HG02970 (cell line): ENCODE measurements around the gene CD1C.
"Not testable (repeated sequence)": the region's sequence is repeated elsewhere in the genome, so short reads cannot be mapped to it uniquely, and the experiment has no call there.

Source experiments
- ATAC-seq: cut with Tn5 transposase; IDR thresholded peaks from one replicate; pipeline ENCODE4 v1.9.1; 2021; ENCODE audit warnings: mild to moderate bottlenecking, moderate library complexity, moderate number of reproducible peaks; ENCODE audit not compliant: unreplicated experiment, low FRiP score

Gene CD1C

DNA sequence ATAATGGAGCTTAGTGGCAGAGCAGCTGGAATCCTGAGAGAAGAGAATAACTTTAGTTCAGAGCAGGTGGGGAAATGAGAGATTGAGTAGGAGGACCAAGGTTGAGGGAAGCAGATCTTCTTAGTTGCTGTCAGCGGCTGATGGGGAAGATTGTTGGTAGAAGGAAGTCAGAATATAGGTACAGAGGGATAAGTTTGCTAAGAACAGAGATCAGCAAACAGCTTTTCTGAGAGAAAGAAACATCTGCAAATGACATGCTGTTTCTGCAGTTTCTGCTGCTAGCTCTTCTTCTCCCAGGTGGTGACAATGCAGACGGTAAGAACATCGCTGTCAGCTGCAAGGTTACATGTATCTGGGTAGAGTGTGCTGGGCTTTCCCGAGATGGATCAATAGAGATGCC is at the start of gene CD1C:
Gene CD1C, plus strand, starts transcription at position 113 of the 400 bp plus-strand sequence. Its CDS starts 142 bp downstream, at position 255.
- no peak for ATAC-seq

DNA sequence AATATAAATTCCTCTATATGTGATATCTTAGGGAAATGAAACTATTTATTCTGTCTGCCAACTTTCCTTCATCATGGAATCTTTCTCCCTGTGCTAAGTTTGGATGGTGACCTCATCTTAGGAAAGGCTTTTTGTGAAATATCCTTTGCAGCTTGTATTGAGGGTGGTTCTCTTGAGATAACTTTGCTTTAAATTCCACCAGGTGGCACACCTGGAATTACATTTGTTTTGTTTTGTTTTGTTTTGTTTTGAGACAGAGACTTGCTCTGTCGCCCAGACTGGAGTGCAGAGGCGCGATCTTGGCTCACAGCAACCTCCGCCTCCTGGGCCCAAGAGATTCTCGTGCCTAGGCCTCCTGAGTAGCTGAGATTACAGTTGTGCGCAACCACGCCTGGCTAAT is 43.1 kb upstream of the CD1C start:
- ATAC-seq, result no peak

DNA sequence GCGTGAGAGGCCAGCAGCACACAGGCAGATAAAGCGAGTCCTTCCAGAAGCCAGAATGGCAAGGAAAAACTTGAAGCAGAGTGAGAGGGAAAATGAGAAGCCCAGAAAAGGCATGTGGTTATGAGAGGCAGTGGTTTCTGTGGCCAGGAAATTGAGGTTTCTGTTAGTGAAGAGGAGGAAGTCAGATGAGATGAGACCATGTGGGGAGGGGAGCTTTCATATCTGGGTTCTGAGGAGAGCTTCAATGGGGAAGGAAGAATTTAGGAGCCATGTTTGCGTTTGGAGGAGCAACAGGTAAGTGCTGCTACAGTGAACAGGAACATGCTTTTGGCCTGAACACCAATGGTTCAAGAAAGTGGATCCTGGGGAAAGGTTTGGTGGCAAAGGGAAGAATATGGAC is 41.6 kb upstream of the CD1C start:
- ATAC-seq, result no peak

DNA sequence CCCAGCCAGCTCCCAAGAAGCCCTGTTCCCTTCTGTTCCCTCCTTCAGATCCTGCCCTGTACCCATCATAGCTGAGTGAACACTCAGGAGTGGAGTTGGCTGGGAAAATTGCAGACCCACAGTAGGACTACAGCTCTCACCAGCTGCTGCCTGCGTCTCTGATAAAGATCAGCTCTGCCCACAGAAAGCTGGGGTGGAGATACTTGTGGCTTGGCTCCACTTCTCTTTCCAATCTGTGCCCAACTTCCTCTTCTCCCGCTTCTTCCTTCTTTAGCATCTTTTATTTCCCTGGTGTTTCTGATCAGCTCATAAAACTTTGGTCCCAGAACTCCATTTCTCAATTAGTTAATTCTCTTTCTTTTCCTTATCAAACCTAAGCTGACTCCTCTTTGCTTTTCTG is 41.0 kb upstream of the CD1C start:
- no peak for ATAC-seq

DNA sequence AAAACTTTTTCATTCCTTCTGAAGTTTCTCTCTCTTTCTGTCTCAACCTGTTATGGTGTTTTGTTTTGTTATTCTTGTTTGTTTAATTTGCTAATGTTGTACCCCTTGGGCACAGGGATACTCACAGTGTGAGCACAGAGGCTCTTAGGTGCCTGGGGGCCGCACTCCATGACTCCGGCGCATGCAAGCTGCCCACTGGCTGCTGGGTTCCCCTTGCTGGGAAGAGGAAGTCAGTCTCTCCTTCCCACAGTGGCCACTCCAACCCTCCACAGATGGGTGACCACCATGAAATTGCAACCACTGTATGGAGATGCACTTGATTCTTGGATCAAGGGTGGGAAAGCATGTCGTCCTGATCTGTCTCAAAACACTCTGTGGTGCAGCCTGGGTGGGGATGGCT is 40.1 kb upstream of the CD1C start:
- ATAC-seq, result no peak

DNA sequence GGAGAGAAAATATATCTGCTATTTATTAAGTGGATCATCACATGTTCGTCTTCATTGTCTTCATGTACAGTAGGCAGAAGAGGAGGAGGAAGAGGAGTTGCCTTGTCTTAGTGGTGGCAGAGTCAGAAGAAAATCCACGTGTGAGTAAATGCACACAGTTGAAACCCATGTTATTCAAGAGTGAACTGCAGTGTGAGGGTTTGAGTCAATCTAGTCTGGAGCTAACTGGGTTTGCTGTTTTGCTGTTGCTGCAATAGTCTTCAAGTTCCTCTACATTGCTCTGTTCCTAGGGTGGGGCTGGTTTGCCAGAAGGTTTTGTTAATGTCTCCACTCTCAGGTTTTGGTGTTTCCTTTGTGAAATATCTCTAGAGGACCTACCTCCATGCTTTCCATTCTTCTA is 38.6 kb upstream of the CD1C start:
- no peak for ATAC-seq

DNA sequence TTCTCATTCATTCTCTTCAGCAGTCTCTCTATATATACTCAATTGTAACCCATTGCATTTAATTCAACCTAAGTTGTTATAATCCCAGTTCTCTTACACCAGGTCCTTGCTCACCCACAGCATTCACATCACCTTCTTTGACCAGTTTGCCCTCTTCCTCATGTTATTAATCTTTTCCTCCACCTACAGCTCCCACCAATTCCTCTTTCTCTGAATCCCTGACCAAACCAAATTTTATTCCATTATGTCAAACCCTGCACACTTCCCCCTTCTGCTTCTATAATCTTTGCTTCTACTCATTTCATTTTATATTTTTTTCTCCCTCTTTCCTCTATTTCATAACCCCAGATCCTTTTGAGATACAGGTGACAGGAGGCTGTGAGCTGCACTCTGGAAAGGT is 34.1 kb upstream of the CD1C start:
- ATAC-seq, result no peak

DNA sequence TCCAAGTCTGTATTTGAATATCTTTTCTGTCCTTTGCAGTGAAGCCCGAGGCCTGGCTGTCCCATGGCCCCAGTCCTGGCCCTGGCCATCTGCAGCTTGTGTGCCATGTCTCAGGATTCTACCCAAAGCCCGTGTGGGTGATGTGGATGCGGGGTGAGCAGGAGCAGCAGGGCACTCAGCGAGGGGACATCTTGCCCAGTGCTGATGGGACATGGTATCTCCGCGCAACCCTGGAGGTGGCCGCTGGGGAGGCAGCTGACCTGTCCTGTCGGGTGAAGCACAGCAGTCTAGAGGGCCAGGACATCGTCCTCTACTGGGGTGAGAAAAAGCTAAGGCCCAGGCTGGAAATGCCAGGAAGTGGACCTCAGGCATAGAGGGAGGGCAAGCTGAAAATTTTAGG is 33.0 kb upstream of the CD1C start:
- not testable (repeated sequence) for ATAC-seq

DNA sequence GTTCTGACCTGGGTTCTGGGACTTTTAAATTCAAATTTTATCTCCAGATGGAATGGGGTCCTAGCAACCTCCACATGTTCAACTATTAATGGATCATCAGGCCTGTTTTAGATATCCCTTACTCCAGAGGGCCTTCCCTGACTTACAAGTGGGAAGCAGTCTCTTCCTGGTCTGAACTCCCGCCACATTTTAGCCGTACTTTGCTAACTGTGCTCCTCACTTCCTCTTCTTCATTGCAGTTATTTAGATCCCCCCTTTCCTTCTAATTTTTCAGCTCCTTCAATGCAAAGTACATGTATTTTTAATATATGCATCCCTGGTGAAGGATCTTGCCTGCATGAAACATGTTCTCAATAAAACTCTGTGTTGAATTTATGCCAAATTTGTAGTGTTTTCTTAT is 31.8 kb upstream of the CD1C start:
- no peak for ATAC-seq

DNA sequence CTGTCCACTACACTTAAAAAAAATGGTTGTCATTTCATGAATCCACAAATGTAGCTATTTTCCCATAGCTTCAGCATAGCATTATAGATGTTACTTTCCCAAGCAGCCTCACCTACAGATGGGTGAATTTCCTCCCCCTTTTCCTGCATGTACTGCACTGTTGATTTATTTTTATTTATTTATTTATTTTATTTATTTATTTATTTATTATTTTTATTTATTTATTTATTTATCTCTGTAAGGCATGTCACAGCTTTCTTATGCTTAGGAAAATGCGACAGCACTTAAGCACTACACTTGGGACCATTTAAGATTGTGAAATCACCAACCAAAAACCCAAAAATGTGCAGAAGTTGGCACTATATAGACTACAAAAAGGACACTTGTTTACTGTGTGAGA is 30.6 kb upstream of the CD1C start:
- no peak for ATAC-seq

DNA sequence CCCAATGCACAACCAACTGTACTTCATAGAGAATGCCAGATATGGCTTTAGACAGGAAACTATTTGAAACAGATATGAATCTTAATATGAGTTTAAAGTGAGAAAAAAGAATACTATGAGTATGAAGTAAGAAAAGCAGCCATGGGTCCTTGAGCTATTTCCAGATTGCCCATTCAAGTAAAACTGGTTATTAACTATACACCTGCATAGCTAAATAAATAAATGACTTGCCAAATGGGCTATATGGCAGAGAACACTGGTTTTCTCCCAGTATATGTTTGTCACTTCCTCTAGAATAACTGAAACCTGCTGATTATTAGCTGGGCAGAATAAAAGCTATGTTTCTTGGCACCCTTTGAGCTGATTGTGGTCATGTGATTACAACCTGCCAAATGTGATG is 17.0 kb upstream of the CD1C start:
- ATAC-seq, result no peak

DNA sequence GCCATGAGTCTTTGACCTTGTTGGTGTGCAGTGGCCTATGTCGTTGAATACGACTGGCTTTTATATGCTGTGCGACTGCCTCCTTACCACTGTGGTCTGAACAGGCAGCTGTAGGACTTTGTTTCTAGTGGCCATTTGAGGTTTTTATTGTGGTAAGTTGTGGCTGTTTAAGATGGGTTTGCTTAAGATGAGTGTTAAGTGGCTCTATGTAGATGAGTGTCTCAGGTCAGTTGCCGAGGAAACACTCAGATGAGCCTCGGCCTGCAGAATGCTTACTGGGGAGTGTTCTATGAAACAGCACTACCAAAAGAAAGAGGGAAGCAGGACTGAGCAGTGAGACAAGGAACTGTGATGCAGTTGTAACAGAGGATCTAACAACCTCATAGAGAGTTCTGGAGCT is 14.9 kb upstream of the CD1C start:
- ATAC-seq, result peak; percentile 49

DNA sequence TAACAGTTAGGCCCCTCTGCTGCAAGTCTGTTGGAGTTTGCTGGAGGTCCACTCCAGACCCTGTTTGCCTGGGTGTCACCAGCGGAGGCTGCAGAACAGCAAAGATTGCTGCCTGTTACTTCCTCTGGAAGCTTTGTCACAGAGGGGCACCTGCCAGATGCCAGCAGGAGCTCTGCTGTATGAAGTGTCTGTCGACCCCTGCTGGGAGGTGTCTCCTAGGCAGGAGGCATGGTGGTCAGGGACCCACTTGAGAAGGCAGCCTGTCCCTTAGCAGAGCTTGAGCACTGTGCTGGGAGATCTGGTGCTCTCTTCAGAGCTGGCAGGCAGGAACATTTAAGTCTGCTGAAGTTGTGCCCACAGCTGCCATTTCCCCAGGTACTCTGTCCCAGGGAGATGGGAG is 7.3 kb upstream of the CD1C start:
- not testable (repeated sequence) for ATAC-seq

DNA sequence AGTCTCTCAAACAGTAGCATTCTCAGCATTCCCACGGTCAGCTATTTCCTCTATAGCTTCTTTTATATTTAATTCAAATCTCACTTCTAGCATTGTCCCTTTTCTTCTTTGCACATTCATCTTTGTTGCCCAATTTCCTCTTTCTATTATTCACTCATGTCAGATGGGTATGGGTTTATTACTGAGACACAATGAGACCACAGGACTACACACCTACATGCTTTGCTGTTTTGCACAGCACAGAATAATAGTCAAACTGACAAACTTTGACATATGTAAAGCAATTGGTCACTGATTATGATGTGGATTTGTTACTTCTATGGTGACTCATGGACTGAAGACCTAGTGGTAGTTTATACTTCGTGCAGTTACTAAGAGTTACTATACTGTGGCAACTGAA is 5.8 kb upstream of the CD1C start:
- peak; percentile 48 for ATAC-seq

DNA sequence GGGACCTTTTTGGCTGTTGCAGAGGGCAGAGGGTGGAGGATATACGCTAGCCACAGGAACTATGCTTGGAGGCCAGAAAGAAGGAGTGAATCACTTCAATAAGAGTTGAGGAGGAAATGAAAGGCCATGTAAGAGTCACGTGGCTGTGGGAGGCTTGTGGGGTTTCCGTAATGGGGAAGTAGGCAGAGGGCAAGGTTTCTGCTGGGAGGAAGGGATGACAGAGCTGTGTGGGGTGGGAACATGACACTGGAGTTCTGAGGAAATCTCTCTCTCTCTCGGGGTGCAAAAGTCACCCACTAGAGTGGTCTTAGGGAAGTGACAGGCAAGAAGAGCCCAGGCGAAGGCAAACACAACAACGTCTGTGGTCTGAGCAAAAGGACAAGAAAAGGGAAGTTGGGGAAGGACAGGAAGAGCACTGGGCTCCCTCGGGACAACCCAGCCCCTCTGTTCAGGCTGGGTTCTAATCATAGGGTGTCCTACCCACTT is 3.9 kb upstream of the CD1C start:
- peak; percentile 59 for ATAC-seq

DNA sequence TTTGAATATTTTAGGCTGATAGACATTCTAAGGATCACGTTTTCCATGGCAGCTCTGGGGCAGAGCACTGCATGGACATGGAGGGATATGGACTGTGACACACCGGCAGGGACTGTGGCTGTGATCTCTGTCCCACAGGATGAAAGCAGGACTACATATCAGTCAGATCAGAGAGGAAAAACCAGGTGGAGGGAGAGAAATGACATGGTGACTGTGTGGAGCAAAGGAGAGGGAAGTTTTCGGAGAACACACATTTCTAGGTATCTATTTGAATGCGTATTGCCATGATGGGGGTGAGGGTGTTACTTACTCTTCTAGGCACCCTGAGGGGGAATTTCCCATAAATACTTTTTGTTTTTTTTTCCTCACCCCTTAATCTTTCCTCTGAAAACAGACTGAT is 3.2 kb upstream of the CD1C start:
- no peak for ATAC-seq

DNA sequence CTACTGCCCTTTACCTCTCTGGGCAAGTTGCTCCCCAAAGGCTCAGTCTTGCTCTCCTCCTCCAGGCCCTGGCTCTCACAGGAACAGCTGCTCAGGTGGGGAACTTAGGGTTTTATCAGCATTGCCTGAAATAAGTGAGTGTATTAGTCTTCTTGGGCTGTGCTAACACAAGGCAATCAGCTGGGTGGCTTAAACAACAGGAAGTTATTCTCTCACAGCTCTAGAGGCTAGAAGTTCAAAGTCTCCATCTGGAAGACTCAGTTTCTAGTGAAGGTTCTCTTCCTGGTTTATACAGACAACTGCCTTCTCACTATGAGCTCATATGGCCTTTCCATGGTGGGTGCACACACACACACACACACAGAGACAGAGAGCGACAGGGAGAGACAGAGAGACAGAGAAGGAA is 2.8 kb upstream of the CD1C start:
- no peak for ATAC-seq

DNA sequence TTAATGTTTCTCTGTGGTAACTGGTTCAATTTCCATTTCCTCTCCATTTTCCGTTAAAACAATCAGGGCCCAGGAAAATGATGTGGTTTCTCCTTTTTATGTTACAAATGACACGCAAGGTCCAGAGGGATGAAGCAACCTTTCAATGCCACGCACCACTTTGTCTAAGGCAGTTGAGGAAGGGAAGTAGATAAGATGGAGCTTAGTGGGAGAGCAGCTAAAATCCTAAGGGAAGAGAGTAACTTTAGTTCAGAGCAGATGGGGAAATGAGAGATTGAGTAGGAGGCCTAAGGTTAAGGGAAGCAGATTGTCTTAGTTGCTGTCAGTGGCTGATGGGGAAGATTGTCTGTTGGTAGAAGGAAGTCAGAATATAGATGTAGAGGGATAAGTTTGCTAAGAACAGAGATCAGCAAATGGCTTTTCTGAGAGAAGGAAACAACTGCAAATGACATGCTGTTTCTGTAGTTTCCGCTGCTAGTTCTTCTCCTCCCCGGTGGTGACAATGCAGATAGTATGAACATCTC is 660 bp downstream of the CD1C start:
- ATAC-seq, result no peak

DNA sequence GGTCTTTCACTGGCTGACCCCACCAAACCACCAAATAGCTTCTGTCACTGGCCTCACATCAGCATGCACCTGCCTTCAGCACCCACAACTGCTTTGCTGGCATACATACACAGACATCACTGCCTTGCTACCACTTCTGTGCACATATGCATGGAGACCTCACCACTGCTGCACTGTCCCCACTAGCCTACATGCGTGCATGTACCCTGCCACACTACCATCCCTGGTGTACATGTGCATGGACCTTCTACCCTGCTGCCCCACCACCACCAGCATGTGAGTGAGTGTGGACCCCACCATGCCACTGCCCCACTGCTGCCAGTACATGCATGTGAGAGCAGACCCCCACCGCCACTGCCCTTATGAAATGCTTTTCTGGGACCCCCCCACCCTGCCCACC is 6.1 kb downstream of the CD1C start:
- ATAC-seq, result no peak

DNA sequence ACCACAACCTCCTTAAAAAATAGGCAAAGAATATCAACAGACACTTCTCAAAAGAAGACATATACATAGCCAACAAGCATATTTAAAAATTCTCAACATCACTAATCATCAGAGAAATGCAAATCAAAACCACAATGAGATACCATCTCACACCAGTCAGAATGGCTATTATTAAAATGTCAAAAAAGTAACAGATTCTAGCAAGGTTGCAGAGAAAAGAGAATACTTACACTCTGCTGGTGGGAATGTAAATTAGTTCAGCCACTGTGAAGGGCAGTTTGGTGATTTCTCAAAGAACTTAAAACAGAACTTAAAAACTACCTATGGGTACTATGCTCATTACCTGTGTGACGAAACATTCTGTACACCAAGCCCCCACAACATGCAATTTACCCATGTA is 20.9 kb downstream of the CD1C start:
- no peak for ATAC-seq

DNA sequence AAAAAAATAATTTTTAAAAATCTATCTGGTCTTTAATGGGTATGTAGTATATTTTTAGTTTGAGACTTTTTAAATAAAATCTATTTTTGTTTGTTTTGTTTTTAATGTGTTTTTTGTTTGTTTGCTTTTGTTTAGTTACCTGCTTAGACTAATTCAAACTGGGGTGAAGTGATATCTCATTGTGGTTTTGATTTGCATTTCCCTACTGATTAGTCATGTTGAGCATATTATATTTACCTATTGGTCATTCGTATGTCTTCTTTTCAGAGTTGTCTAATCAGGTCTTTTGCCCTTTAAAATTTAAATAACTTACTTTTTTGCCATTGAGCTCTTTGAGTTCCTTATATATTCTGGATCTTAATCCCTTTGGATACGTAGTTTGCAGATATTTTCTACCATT is 21.3 kb downstream of the CD1C start:
- no peak for ATAC-seq

DNA sequence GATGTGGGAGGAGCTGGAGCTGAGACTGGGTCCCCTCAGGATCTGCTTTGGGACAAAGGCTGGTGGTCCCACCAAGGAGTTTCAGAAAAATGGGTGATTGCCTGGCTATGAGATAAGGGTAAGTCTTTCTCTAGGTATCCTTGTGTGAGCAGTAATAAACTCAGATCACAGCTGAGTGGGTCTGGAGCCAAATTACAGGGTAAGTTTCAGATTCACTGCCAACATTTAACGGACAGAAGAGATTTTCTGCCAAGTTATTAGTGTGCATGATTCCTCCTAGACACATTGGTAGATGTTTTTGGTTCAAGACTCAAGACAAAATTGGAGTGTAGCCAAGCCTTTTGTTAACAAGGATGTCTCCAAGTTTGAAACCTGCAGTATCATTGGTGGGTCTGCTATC is 34.1 kb downstream of the CD1C start:
- no peak for ATAC-seq

DNA sequence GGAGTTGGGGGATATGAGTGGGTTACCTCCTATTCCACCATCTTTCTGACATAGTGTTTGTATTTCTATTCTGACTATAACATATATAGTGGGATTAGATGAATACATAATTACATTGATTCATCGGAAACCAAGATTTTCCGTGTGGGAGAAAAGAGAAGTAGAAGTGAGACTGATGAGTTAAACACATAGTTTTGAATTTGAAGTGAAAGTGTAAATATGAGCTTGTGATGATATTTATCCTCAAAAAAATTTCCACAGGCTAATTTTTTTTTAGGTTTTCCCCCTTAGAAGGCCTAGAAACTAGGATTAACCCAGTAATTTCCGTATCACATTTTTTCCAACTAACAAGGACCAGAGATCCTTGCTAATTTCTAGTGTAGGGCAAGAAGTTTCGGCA is 34.7 kb downstream of the CD1C start:
- ATAC-seq, result no peak
